GM18520 (cell line): ENCODE results near the gene CCDC69.
A peak's percentile ranks its signal among the peaks of the same experiment; 100 is the strongest.

Experiments used
- ATAC-seq: cut with Tn5 transposase; IDR thresholded peaks from one replicate; pipeline ENCODE4 v1.9.1; 2021; ENCODE audit not compliant: unreplicated experiment

CCDC69 gene

GRCh38 chr5:151147033-151147432, 76.9 kb downstream of the CCDC69 start:
- no peak for ATAC-seq

- no peak for ATAC-seq
These were observed 77.8 kb downstream of the CCDC69 start for GRCh38 chr5:151146061-151146460.

GRCh38 chr5:151144922-151145321, 79.0 kb downstream of the CCDC69 start:
- ATAC-seq: no peak

- ATAC-seq: no peak
These were observed 79.6 kb downstream of the CCDC69 start for GRCh38 chr5:151144275-151144674.

- no peak for ATAC-seq
These were observed 80.2 kb downstream of the CCDC69 start for GRCh38 chr5:151143645-151144044.

- ATAC-seq: no peak
These were observed 81.0 kb downstream of the CCDC69 start for GRCh38 chr5:151142933-151143332.

GRCh38 chr5:151141535-151141934, 82.4 kb downstream of the CCDC69 start:
- ATAC-seq: peak; percentile 83

GRCh38 chr5:151140686-151141459, 83.0 kb downstream of the CCDC69 start:
- no peak for ATAC-seq

- ATAC-seq: no peak
These were observed 84.2 kb downstream of the CCDC69 start for GRCh38 chr5:151139646-151140045.

GRCh38 chr5:151139015-151139414, 84.9 kb downstream of the CCDC69 start:
- no peak for ATAC-seq

- no peak for ATAC-seq
These were observed 85.8 kb downstream of the CCDC69 start for GRCh38 chr5:151138114-151138513.

- no peak for ATAC-seq
These were observed 86.6 kb downstream of the CCDC69 start for GRCh38 chr5:151137067-151137825.

GRCh38 chr5:151134228-151134627, 89.7 kb downstream of the CCDC69 start:
- peak; percentile 51 for ATAC-seq

GRCh38 chr5:151132963-151133362, 90.9 kb downstream of the CCDC69 start:
- ATAC-seq: no peak
